HG03354 (cell line): Measurements from ENCODE around the gene KARS1.
A peak's percentile ranks its signal among the peaks of the same experiment; 100 is the strongest.

Experiments
- ATAC-seq: cut with Tn5 transposase; IDR thresholded peaks from one replicate; pipeline ENCODE4 v1.9.1; 2021; ENCODE audit warnings: mild to moderate bottlenecking; ENCODE audit not compliant: unreplicated experiment, poor library complexity, severe bottlenecking

KARS1 gene

GRCh38 chr16:75647492-75648264, at the start of gene KARS1, which contains the start of gene TERF2IP:
KARS1 (minus strand) TSS chr16:75647665; CDS start chr16:75647639, 26 bp downstream.
TERF2IP (plus strand) TSS chr16:75647773; CDS start chr16:75647883, 110 bp downstream.
- ATAC-seq, result peak; percentile 86

- no peak for ATAC-seq
Observed at GRCh38 chr16:75695708-75696107, 48.2 kb upstream of the KARS1 start.

- ATAC-seq, result no peak
Observed at GRCh38 chr16:75687361-75687760, 39.9 kb upstream of the KARS1 start.

- no peak for ATAC-seq
Observed at GRCh38 chr16:75682308-75682707, 34.8 kb upstream of the KARS1 start.

GRCh38 chr16:75679366-75679765, 31.9 kb upstream of the KARS1 start:
- no peak for ATAC-seq

GRCh38 chr16:75676909-75677308, 29.4 kb upstream of the KARS1 start, which contains the start of gene CPHXL2:
CPHXL2 (minus strand) TSS chr16:75677009; CDS start chr16:75676999, 10 bp downstream.
- no peak for ATAC-seq

GRCh38 chr16:75667503-75667902, 20.0 kb upstream of the KARS1 start:
- no peak for ATAC-seq

- ATAC-seq, result no peak
Observed at GRCh38 chr16:75660726-75661302, 13.3 kb upstream of the KARS1 start.

- ATAC-seq, result no peak
Observed at GRCh38 chr16:75660321-75660720, 12.9 kb upstream of the KARS1 start.

- no peak for ATAC-seq
Observed at GRCh38 chr16:75658175-75658574, 10.7 kb upstream of the KARS1 start.

- ATAC-seq, result no peak
Observed at GRCh38 chr16:75653922-75654321, 6.5 kb upstream of the KARS1 start.

GRCh38 chr16:75648265-75649076, 1.0 kb upstream of the KARS1 start:
- ATAC-seq, result peak; percentile 46

GRCh38 chr16:75647112-75647491, 363 bp downstream of the KARS1 start:
- ATAC-seq, result peak; percentile 22

- ATAC-seq, result no peak
Observed at GRCh38 chr16:75644240-75645012, 3.0 kb downstream of the KARS1 start.

GRCh38 chr16:75640598-75640997, 6.9 kb downstream of the KARS1 start:
- no peak for ATAC-seq

- no peak for ATAC-seq
Observed at GRCh38 chr16:75635036-75635435, 12.4 kb downstream of the KARS1 start.

- no peak for ATAC-seq
Observed at GRCh38 chr16:75632857-75633256, 14.6 kb downstream of the KARS1 start.

GRCh38 chr16:75630052-75630451, 17.4 kb downstream of the KARS1 start:
- ATAC-seq, result no peak

- no peak for ATAC-seq
Observed at GRCh38 chr16:75629132-75629531, 18.3 kb downstream of the KARS1 start.

GRCh38 chr16:75628351-75628750, 19.1 kb downstream of the KARS1 start:
- no peak for ATAC-seq
